IPS-18c (cell line): ENCODE measurements around the gene VPS52.

Experiments
- H3K4me3 ChIP-seq: 2 replicates; pipeline ENCODE4 v1.7.0; 2013; ENCODE audit warnings: low read depth, mild to moderate bottlenecking, low read length, moderate library complexity; ENCODE audit not compliant: insufficient read depth
- H3K9me3 ChIP-seq: one replicate; pipeline ENCODE4 v1.6.1; 2013; ENCODE audit warnings: mild to moderate bottlenecking, low read length, moderate library complexity; ENCODE audit not compliant: control insufficient read depth, insufficient read depth

Gene VPS52

GRCh38 chr6:33271468-33272274 is at the start of gene VPS52, which contains the start of gene RPS18:
VPS52 (minus strand) TSS chr6:33271876; CDS start chr6:33271675, 201 bp downstream.
RPS18 (plus strand) TSS chr6:33272075; CDS start chr6:33272120, 45 bp downstream.
- H3K4me3 ChIP-seq: peak within 1 kb of the TSS; percentile 91
- H3K9me3 ChIP-seq: no peaks in the 10 kb centered on the region

- peak overlapping the region; percentile 60 for H3K4me3 ChIP-seq
- peaks cover 2% of the 10 kb centered on the region for H3K9me3 ChIP-seq
Measured at GRCh38 chr6:33321227-33321626, 49.6 kb upstream of the VPS52 start.

GRCh38 chr6:33320315-33321181 is 48.9 kb upstream of the VPS52 start:
- peak overlapping the region; percentile 60; the same call in 1 of the 2 replicates for H3K4me3 ChIP-seq

GRCh38 chr6:33319939-33320314 is 48.3 kb upstream of the VPS52 start:
- H3K4me3 ChIP-seq: no peak overlapping the region
- peaks cover 2% of the 10 kb centered on the region for H3K9me3 ChIP-seq

More at GRCh38 chr6:33320315-33321181, 48.9 kb upstream of the VPS52 start:
- peaks cover 2% of the 10 kb centered on the region for H3K9me3 ChIP-seq

- peak overlapping the region; percentile 78 for H3K4me3 ChIP-seq
Measured at GRCh38 chr6:33318426-33319073, 46.9 kb upstream of the VPS52 start.

GRCh38 chr6:33317669-33318425 is 46.2 kb upstream of the VPS52 start, which contains the start of gene ZBTB22:
ZBTB22 (minus strand) TSS chr6:33317744; CDS start chr6:33316916, 828 bp downstream.
- peaks cover 2% of the 10 kb centered on the region for H3K9me3 ChIP-seq
- H3K4me3 ChIP-seq: peak within 1 kb of the TSS; percentile 78

More at GRCh38 chr6:33318426-33319073, 46.9 kb upstream of the VPS52 start:
- peaks cover 2% of the 10 kb centered on the region for H3K9me3 ChIP-seq

GRCh38 chr6:33317419-33317668 is 45.7 kb upstream of the VPS52 start:
- peak overlapping the region; percentile 50 for H3K4me3 ChIP-seq
- H3K9me3 ChIP-seq: peaks cover 2% of the 10 kb centered on the region

GRCh38 chr6:33316603-33317418 is 45.1 kb upstream of the VPS52 start:
- H3K9me3 ChIP-seq: peaks cover 2% of the 10 kb centered on the region
- H3K4me3 ChIP-seq: peak overlapping the region; percentile 50

- Histone ChIP-seq H3K4me3 (no peak overlapping the region), H3K9me3 (peaks cover 2% of the 10 kb centered on the region)
Measured at GRCh38 chr6:33315793-33316602, 44.3 kb upstream of the VPS52 start.

- Histone ChIP-seq H3K4me3 (peak overlapping the region; percentile 87), H3K9me3 (peaks cover 2% of the 10 kb centered on the region)
Measured at GRCh38 chr6:33314943-33315792, 43.5 kb upstream of the VPS52 start.

GRCh38 chr6:33314515-33314942 is 42.9 kb upstream of the VPS52 start:
- peak overlapping the region; percentile 87 for H3K4me3 ChIP-seq
- no peaks in the 10 kb centered on the region for H3K9me3 ChIP-seq

- H3K9me3 ChIP-seq: no peaks in the 10 kb centered on the region
- H3K4me3 ChIP-seq: peak within 1 kb of the TSS; percentile 87
Measured at GRCh38 chr6:33313709-33314514, 42.2 kb upstream of the VPS52 start, which contains the start of gene TAPBP. TAPBP (minus strand) TSS chr6:33314078; CDS start chr6:33314041, 37 bp downstream.

GRCh38 chr6:33313105-33313708 is 41.5 kb upstream of the VPS52 start:
- Histone ChIP-seq H3K9me3 (no peaks in the 10 kb centered on the region), H3K4me3 (peak overlapping the region; percentile 87)
